ENCODE measurements around the gene RAB33A.

DNA sequence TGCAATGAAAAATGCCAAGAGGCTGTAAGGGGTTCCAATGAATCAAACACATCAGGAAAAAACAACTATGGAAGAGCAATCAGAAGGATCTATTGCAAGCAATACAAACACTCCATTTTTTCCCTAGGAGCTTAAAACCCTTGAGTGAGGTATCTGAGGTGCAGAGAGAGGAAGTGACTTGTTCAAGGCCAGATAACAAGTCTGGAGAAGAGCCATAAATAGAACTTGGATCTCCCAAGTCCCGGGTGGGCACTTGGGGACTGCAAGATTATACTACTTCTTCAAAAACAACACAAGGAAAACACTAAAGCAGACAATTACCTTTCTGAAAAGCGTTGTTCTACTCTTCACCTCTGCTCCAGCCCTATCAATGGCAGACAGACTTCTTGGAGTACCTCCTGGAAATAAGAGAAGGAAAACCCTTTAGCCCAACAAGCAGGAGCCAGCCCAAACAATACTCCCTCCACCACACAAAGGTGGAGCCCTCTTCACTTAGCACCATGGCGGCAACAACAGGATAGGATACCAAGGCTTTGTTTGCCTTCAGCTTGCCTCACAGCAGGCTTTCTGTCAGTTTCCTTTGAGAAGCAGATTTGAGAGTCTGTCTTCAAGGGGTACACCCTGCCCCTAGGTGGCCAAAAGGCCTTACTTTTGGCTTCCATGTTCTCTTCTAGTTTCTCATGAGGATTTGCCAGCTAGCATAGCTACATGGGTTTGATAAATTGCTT is 32.1 kb upstream of the RAB33A start:
- TF ChIP-seq, protein P1, sequence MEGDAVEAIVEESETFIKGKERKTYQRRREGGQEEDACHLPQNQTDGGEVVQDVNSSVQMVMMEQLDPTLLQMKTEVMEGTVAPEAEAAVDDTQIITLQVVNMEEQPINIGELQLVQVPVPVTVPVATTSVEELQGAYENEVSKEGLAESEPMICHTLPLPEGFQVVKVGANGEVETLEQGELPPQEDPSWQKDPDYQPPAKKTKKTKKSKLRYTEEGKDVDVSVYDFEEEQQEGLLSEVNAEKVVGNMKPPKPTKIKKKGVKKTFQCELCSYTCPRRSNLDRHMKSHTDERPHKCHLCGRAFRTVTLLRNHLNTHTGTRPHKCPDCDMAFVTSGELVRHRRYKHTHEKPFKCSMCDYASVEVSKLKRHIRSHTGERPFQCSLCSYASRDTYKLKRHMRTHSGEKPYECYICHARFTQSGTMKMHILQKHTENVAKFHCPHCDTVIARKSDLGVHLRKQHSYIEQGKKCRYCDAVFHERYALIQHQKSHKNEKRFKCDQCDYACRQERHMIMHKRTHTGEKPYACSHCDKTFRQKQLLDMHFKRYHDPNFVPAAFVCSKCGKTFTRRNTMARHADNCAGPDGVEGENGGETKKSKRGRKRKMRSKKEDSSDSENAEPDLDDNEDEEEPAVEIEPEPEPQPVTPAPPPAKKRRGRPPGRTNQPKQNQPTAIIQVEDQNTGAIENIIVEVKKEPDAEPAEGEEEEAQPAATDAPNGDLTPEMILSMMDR (IDR thresholded peaks at IDR 0.05), result no peak
- TF ChIP-seq EP300 (IDR thresholded peaks at IDR 0.05; ENCODE audit: low read depth) (no peak), POLR2A (IDR thresholded peaks at IDR 0.05) (no peak), POLR2AphosphoS5 (IDR thresholded peaks at IDR 0.05) (no peak)
